Duodenal mucosa (tissue), 2 donors: Measurements from ENCODE around the gene VAMP7.
"Not testable (repeated sequence)": the region's sequence is repeated elsewhere in the genome, so short reads cannot be mapped to it uniquely, and the experiment has no call there.

ENCODE experiments used
- H3K27ac ChIP-seq: one replicate; pipeline ENCODE4 v1.7.0; 2013; ENCODE audit warnings: low read depth, low read length
- H3K27me3 ChIP-seq, 2 donors: one replicate each; pipeline ENCODE4 v1.7.0; 2013; ENCODE audit warnings: low read length in 2 of 2, control low read depth in 1 of 2; ENCODE audit not compliant: insufficient read depth in 2 of 2, control insufficient read depth in 1 of 2
- H3K36me3 ChIP-seq, 2 donors: one replicate each; pipeline ENCODE4 v1.7.0; 2013; ENCODE audit warnings: low read length in 2 of 2, control low read depth in 1 of 2; ENCODE audit not compliant: insufficient read depth in 2 of 2, control insufficient read depth in 1 of 2
- H3K4me1 ChIP-seq, 2 donors: one replicate each; pipeline ENCODE4 v1.7.0; 2013; ENCODE audit warnings: low read length in 2 of 2, control low read depth in 1 of 2; ENCODE audit not compliant: insufficient read depth in 2 of 2, control insufficient read depth in 1 of 2
- H3K4me3 ChIP-seq, 2 donors: one replicate each; pipeline ENCODE4 v1.7.0; 2013; ENCODE audit warnings: low read length in 2 of 2, low read depth in 1 of 2
- H3K9ac ChIP-seq, 2 donors: one replicate each; pipeline ENCODE4 v1.7.0; 2013; ENCODE audit warnings: low read length in 2 of 2, low read depth in 1 of 2
- H3K9me3 ChIP-seq, 2 donors: one replicate each; pipeline ENCODE4 v1.7.0; 2013; ENCODE audit warnings: low read length in 2 of 2, control low read depth in 1 of 2; ENCODE audit not compliant: control insufficient read depth in 1 of 2

The VAMP7 gene

GRCh38 chrX:155972241-155972640 is 91.1 kb downstream of the VAMP7 start:
- H3K4me3 ChIP-seq, H3K27me3 ChIP-seq, H3K36me3 ChIP-seq, H3K9ac ChIP-seq, H3K9me3 ChIP-seq, H3K27ac ChIP-seq, H3K4me1 ChIP-seq: not testable (repeated sequence)

GRCh38 chrX:155983326-155983725 is 102.2 kb downstream of the VAMP7 start:
- no peaks in the 10 kb centered on the region for H3K4me1 ChIP-seq
- no peak overlapping the region for H3K9ac ChIP-seq
- no peak overlapping the region for H3K27ac ChIP-seq

GRCh38 chrX:155985208-155985607 is 104.1 kb downstream of the VAMP7 start:
- H3K9me3 ChIP-seq = peaks cover 6 to 11% of the 10 kb centered on the region in 2 donors
- no peaks in the 10 kb centered on the region for H3K27me3 ChIP-seq
- no peaks in the 10 kb centered on the region for H3K4me1 ChIP-seq
- H3K36me3 ChIP-seq = no peaks in the 10 kb centered on the region
- no peak overlapping the region for H3K27ac ChIP-seq
- H3K4me3 ChIP-seq = no peak overlapping the region
- no peak overlapping the region for H3K9ac ChIP-seq

More at GRCh38 chrX:155983326-155983725, 102.2 kb downstream of the VAMP7 start:
- H3K36me3 ChIP-seq = no peaks in the 10 kb centered on the region
- H3K4me3 ChIP-seq = no peak overlapping the region
- peaks cover 6 to 11% of the 10 kb centered on the region in 2 donors for H3K9me3 ChIP-seq
- no peaks in the 10 kb centered on the region for H3K27me3 ChIP-seq

GRCh38 chrX:155986995-155987394 is 105.8 kb downstream of the VAMP7 start:
- H3K27me3 ChIP-seq, H3K9ac ChIP-seq, H3K4me3 ChIP-seq, H3K4me1 ChIP-seq, H3K27ac ChIP-seq, H3K36me3 ChIP-seq: not testable (repeated sequence)
- H3K9me3 ChIP-seq = peaks cover 6 to 11% of the 10 kb centered on the region in 2 donors

DNA sequence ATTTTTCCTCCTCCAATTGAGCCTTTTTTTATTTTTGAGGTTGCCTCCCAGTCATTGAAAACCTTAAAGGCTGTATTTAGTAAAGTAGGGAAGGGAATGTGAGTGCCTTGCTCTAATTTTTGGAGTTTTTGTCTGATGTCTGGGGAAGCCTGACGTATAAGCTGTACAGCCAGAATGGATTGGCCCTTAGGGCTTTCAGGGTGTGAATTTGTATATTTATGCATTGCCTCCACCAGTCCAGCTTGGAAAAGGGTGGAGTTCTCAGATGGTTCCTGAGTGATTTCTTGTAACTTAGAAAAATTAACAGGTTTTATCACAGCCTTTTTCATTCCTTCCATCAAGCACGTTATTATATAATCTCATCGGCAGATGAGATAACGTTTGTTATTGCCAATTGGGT is 107.7 kb downstream of the VAMP7 start:
- no peaks in the 10 kb centered on the region for H3K4me1 ChIP-seq
- no peak overlapping the region for H3K27ac ChIP-seq
- H3K9ac ChIP-seq = no peak overlapping the region
- no peaks in the 10 kb centered on the region for H3K36me3 ChIP-seq
- no peak overlapping the region for H3K4me3 ChIP-seq
- H3K27me3 ChIP-seq = no peaks in the 10 kb centered on the region
- peaks cover 0 to 4% of the 10 kb centered on the region in 2 donors for H3K9me3 ChIP-seq
